Bronchial smooth muscle cell (primary cell): ENCODE results near the gene OR1G1. TPM values are rescaled to one million over a fixed set of nuclear protein-coding genes. Genes with fewer than 3 reads are reported as not detected.

ENCODE experiments used
- total RNA-seq: library from RNA; depleted of rRNA; stranded (reverse); fragments of >200 nt; gene quantifications from 2 replicates; pipeline ENCODE4 v1.2.1, GENCODE V29; 2014

OR1G1 gene
- not detected in 2 replicates for total RNA-seq

GRCh38 chr17:3127451-3127850 is at the start of gene OR1G1:
Gene OR1G1, minus strand, starts transcription at chr17:3127551. Its CDS starts 0 bp downstream, at chr17:3127551.

GRCh38 chr17:3104322-3104721 is 23.0 kb downstream of the OR1G1 start, which contains the start of gene OR1D2:
Gene OR1D2, minus strand, starts transcription at chr17:3104422. Its CDS starts 11,426 bp downstream, at chr17:3092996.

Other genes starting within 250 kb of the OR1G1 start
- gene OR1D5, start 63.9 kb downstream of the OR1G1 start, total RNA-seq, result not detected in 2 replicates
- not detected in 2 replicates for gene OR1D2, start 23.1 kb downstream of the OR1G1 start, total RNA-seq
- not detected in 2 replicates for gene OR1A2, start 70.0 kb upstream of the OR1G1 start, total RNA-seq
- gene OR1A1, start 80.1 kb upstream of the OR1G1 start, total RNA-seq, result not detected in 2 replicates
- gene OR3A1, start 170.8 kb upstream of the OR1G1 start, total RNA-seq, result not detected in 2 replicates